C4-2B (cell line): Measurements from ENCODE around the gene PKMYT1.

Source experiments
- H3K27ac ChIP-seq: fragments of 450-650 bp; 2 replicates; pipeline ENCODE4 v1.5.1; 2017
- CTCF ChIP-seq: fragments of 450-650 bp; conservative IDR thresholded peaks from 2 replicates; pipeline ENCODE4 v1.5.1; 2017; ENCODE audit warnings: mild to moderate bottlenecking
- ZFX ChIP-seq: fragments of 450-650 bp; IDR thresholded peaks from 2 replicates; pipeline ENCODE4 v1.6.1; 2017

Gene PKMYT1

DNA sequence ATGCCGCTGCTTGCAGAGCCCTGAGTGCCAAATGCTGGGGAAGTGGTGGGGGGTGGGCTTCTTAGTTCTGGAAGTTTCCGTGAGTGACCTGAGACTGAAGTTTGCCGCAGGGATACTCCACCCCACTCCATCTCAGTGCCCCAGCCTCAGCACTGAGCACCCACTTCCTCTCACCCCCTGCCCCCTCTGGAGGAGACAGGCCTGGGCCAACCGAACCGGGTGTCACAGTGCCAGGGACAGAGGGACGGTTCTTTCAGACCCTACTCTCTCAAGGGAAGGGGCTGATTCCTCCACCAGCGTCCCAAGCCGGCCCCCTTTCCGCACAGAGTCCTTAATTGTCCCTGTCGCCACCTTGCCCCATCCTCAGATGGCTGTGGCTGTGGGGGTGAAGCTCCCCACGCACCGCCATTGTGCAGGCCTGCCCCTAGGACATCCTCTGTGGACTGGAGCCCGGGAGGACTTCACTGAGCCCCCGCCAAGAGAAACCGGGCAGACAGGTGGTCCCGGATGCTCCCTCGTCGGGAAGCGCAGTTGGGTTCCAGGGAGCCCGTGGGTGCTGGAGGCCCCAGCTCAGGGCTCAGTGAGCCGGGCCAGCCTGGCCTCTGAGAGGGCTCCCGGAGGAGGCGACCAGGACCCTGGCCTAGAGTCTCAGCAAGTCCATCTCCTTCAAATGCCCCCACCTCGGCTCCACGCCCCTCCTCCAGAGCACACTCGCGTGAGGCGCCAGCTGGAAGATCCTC, 17.7 kb downstream of the PKMYT1 start:
- H3K27ac ChIP-seq, result peak overlapping the region; percentile 92; the same call in 1 of the 2 replicates
- TF ChIP-seq CTCF (no peak), ZFX (no peak)

- no peak overlapping the region for H3K27ac ChIP-seq
- TF ChIP-seq ZFX (no peak), CTCF (no peak; the same call in 1 of the 2 replicates)
These were observed 19.8 kb downstream of the PKMYT1 start for GRCh38 chr16:2960183-2961010.

- TF ChIP-seq CTCF, result no peak
- no peak for TF ChIP-seq ZFX
- no peak overlapping the region for H3K27ac ChIP-seq
These were observed 21.0 kb downstream of the PKMYT1 start for GRCh38 chr16:2959206-2959605.

DNA sequence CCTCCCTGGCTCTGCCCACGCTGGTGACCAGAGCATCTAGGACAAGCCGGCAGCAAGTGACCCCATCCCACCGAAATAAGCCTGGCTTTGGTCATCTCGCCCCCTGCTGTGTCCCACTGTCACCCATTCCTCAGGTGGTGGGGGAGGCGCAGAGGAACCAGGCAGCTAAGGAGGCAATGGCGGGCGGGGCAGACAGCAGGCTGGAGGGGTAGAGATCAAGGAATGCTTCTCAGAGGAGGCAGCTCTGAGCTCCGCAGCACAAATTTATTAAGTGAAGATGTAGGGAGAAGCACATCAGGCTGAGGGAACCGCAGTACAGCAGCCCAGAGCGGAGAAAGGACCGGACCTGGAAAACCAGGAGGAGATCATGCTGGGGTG, 23.7 kb downstream of the PKMYT1 start:
- TF ChIP-seq CTCF, result no peak
- no peak for TF ChIP-seq ZFX
- H3K27ac ChIP-seq, result no peak overlapping the region

- no peak overlapping the region for H3K27ac ChIP-seq
- TF ChIP-seq CTCF (no peak), ZFX (no peak)
These were observed 24.3 kb downstream of the PKMYT1 start for GRCh38 chr16:2955779-2956578.

DNA sequence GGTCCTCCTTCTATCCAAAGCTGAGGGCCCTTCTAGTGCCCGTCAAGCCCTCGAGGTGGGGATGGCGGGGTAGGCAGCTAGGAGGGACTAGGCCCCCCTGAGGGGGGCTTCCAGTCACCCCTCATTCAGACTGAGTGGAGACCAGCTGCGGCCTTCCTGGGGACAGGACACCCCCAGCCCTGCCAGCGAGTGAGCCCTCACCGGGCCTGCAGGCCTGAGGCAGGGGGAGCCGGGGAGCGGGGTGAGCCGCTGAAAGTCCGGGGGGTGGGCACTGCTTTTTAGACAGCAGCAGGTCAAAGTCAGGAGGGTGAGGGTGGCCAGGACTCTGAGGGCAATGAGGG, 24.8 kb downstream of the PKMYT1 start:
- H3K27ac ChIP-seq, result no peak overlapping the region
- TF ChIP-seq ZFX (no peak), CTCF (no peak)
